GM19467 (cell line): ENCODE measurements around the gene RUNX2.
"Not testable (repeated sequence)": the region's sequence is repeated elsewhere in the genome, so short reads cannot be mapped to it uniquely, and the experiment has no call there.

ENCODE experiments used
- ATAC-seq: cut with Tn5 transposase; IDR thresholded peaks from one replicate; pipeline ENCODE4 v1.9.1; 2021; ENCODE audit warnings: mild to moderate bottlenecking, moderate library complexity; ENCODE audit not compliant: unreplicated experiment

RUNX2 gene

GRCh38 chr6:45450132-45450531 is 122.0 kb downstream of the RUNX2 start:
- no peak for ATAC-seq

GRCh38 chr6:45450831-45451230 is 122.7 kb downstream of the RUNX2 start:
- ATAC-seq, result no peak

GRCh38 chr6:45454008-45454911 is 126.1 kb downstream of the RUNX2 start:
- ATAC-seq, result no peak

- no peak for ATAC-seq
These were observed 127.3 kb downstream of the RUNX2 start for GRCh38 chr6:45455408-45455807.

- ATAC-seq, result no peak
These were observed 129.0 kb downstream of the RUNX2 start for GRCh38 chr6:45457141-45457540.

GRCh38 chr6:45458672-45459071 is 130.5 kb downstream of the RUNX2 start:
- ATAC-seq, result no peak

GRCh38 chr6:45460166-45460565 is 132.0 kb downstream of the RUNX2 start:
- ATAC-seq, result no peak

- no peak for ATAC-seq
These were observed 133.4 kb downstream of the RUNX2 start for GRCh38 chr6:45461486-45461885.

GRCh38 chr6:45462190-45463134 is 134.3 kb downstream of the RUNX2 start:
- ATAC-seq, result no peak

GRCh38 chr6:45464685-45465084 is 136.6 kb downstream of the RUNX2 start:
- ATAC-seq, result no peak

GRCh38 chr6:45466686-45467085 is 138.6 kb downstream of the RUNX2 start:
- ATAC-seq, result no peak

- not testable (repeated sequence) for ATAC-seq
These were observed 139.3 kb downstream of the RUNX2 start for GRCh38 chr6:45467417-45467816.

- ATAC-seq, result no peak
These were observed 139.7 kb downstream of the RUNX2 start for GRCh38 chr6:45467853-45468252.

GRCh38 chr6:45469663-45470062 is 141.5 kb downstream of the RUNX2 start:
- no peak for ATAC-seq

GRCh38 chr6:45470131-45470738 is 142.1 kb downstream of the RUNX2 start:
- ATAC-seq, result no peak

- no peak for ATAC-seq
These were observed 144.3 kb downstream of the RUNX2 start for GRCh38 chr6:45472382-45472781.

GRCh38 chr6:45473121-45473993 is 145.2 kb downstream of the RUNX2 start:
- ATAC-seq, result no peak

GRCh38 chr6:45474376-45474775 is 146.2 kb downstream of the RUNX2 start:
- no peak for ATAC-seq

- no peak for ATAC-seq
These were observed 148.2 kb downstream of the RUNX2 start for GRCh38 chr6:45476341-45476740.

- no peak for ATAC-seq
These were observed 149.1 kb downstream of the RUNX2 start for GRCh38 chr6:45477278-45477677.
